K562 treated with DMSO at 1 percent for 24 hours (cell line): Measurements from ENCODE around the gene ALDOB. TPM values are rescaled to one million over a fixed set of nuclear protein-coding genes. Genes with fewer than 3 reads are reported as not detected.

ENCODE experiments used
- total RNA-seq: library from RNA; unstranded; fragments of 300-600 nt; gene quantifications from 2 replicates; pipeline ENCODE4 v1.2.3, GENCODE V29; 2022; ENCODE audit warnings: low read depth; ENCODE audit not compliant: insufficient read depth

The ALDOB gene
- total RNA-seq: not detected in 2 replicates

DNA sequence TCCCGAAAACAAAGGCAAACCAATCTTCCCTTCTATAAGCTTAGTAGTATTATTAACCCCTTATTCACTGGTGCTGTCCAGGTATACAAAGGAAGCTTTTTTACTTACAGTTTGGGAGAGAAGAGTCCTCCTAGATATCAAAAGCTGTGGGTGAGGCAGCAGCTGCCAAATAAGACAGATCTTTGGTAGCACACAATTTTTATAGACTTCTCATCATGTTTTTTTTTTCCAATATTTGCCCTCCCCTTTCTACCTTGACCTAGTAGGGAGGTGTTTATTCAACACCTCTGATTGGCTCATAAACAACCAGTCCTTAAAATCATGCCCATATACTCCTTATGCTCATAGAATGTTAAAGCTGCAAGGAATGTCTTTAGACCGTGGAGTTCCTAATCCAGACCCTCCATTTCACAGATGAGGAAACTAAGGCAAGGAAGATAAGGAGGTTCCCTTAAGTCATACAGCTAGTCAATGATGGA, at the start of gene ALDOB:
Gene ALDOB (minus strand): TSS at position 174 of the 479 bp plus-strand sequence. CDS start 4,887 bp downstream, outside the sequence.

DNA sequence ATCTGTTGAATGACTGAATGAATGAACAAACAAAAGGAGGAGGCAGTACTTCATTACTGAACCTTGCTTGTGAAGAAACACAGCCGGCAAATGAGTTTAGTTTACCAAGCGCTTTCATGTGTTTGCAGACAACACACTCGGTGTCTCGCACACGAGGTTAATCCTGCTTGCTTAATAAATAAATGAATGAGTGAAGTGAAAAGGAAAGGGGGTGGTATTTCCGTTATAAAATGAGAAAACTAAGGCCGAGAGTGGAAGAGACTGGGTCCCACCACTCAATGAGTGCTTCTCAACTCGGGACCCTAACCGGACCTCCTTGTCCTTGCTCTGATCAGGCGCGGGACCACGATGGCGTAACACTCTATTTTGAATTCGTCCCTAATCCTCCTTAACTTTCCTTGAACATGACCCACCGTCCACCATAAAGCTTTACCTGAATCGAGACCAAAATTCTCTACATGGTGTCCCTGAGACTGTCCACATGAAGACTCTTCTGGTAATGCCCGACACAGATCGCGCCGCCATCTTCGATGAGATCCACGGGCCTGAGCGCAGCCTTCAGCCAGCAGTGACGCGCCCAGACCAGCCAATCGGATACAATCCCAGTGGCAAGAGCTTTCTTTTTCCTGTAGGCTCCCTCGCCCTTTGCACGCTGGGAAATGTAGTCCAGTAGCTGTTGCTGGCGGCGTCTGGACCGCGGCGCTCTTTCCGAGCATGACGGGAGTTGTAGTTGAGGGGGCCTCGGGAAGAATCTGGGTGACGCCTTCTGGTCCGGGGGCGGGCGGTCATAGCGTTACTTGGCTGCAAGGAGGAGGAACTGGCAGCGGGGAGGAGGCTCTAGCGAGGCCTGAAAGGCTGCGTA, 37.3 kb downstream of the ALDOB start, which contains the start of the genes MRPL50 and ZNF189:
Gene MRPL50 (minus strand): TSS at position 551 of the 862 bp plus-strand sequence. CDS start 26 bp downstream, at position 525.
Gene ZNF189 (plus strand): TSS at position 784 of the 862 bp plus-strand sequence. CDS start 306 bp downstream, outside the sequence.

DNA sequence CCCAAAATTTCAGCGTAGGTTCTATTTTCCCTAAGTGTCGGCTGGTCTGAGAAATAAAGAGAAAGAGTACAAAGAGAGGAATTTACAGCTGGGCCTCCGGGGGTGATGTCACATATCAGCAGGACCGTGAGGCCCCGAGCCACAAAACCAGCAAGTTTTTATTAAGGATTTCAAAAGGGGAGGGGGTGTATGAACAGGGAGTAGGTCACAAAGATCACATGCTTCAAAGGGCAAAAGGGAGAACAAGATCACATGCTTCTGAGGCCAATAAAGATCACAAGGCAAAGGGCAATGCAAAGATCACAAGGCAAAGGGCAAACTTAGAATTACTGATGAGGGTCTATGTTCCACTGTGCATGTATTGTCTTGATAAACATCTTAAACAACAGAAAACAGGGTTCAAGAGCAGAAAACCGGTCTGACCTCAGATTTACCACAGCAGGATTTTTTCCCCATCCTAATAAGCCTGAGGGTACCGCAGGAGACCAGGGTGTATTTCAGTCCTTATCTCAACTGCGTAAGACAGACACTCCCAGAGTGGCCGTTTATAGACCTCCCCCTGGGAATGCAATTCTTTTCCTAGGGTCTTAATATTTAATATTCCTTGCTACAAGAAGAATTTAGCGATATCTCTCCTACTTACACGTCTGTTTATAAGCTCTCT, 50.6 kb downstream of the ALDOB start, which contains the start of gene BAAT:
Gene BAAT (minus strand): TSS at position 134 of the 664 bp plus-strand sequence. CDS start 13,602 bp downstream, outside the sequence.

Other genes starting within 250 kb of the ALDOB start
- 0.07 TPM in 1 of 2 replicates, not detected in the other for gene BAAT, start 50.8 kb downstream of the ALDOB start, total RNA-seq
- gene MRPL50, start 37.2 kb downstream of the ALDOB start, total RNA-seq: 5.2 and 6.4 TPM in 2 replicates
- 5.8 and 5.9 TPM in 2 replicates for gene ZNF189, start 36.9 kb downstream of the ALDOB start, total RNA-seq
- gene RNF20, start 98.1 kb upstream of the ALDOB start, total RNA-seq: 20.3 and 23.7 TPM in 2 replicates
- not detected in 2 replicates for gene PPP3R2, start 159.2 kb upstream of the ALDOB start, total RNA-seq